K562 (cell line): Measurements from ENCODE around the gene CSNK1G1. TPM values are rescaled to one million over a fixed set of nuclear protein-coding genes. Genes with fewer than 3 reads are reported as not detected.

Source experiments
- ATAC-seq: fragments of 200-7000 bp; cut with Tn5 transposase; 3 replicates; pipeline ENCODE4 v1.9.1; 2020; ENCODE audit warnings: moderate library complexity
- BruUV-seq: library from RNA; stranded (reverse); fragments of 400-500 nt; replicated peaks from 2 replicates; lab custom pipeline; 2021; lab: Mats Ljungman, UMichigan
- CTCF ChIA-PET: fragments of 300-600 bp; formaldehyde crosslinking; extraction: SDS; loops from one replicate; lab custom pipeline; 2021; ENCODE audit warnings: low intra/inter-chr PET ratio; lab: Yijun Ruan, JAX
- POLR2A ChIA-PET: fragments of 300-600, 350-650 bp; sonication (Branson Sonifier 250); formaldehyde crosslinking; extraction: SDS; loops from one replicate; lab custom pipeline; 2021; ENCODE audit warnings: antibody characterized with exemption, inconsistent platforms; lab: Yijun Ruan, JAX
- DNase-seq, 4 experiments: peaks; one replicate each; pipeline versions ENCODE4 v3.0.0 to v3.0.0-alpha.2; 2011 to 2018; ENCODE audit warnings: low spot score in 3 of 4, mixed read lengths in 3 of 4; ENCODE audit errors: extremely low read depth in 1 of 4
- FAIRE-seq: peaks from 2 replicates; lab custom pipeline; 2011; peaks lifted over from hg19 to GRCh38; lab: Jason Lieb, UNC
- H2AFZ ChIP-seq: 2 replicates; pipeline ENCODE4 v1.6.0; 2011; ENCODE audit warnings: low read depth, low read length, control low read depth, inconsistent platforms
- H3K27ac ChIP-seq: fragments of 200-600 bp; 3 replicates; pipeline ENCODE4 v1.8.0; 2011; ENCODE audit warnings: low read depth, mild to moderate bottlenecking, control low read depth, inconsistent platforms, low read length, moderate library complexity, mixed read lengths; ENCODE audit errors: extremely low read depth
- H3K27me3 ChIP-seq, 2 experiments: fragments of 300-600 bp in 1 of 2; 2 replicates in 1 of 2; 3 replicates in 1 of 2; pipeline versions ENCODE4 v1.6.0 to v1.8.0; 2011; ENCODE audit warnings: inconsistent platforms in 2 of 2, low read length in 2 of 2, mild to moderate bottlenecking in 1 of 2, mixed read lengths in 1 of 2, moderate library complexity in 1 of 2; ENCODE audit not compliant: control insufficient read depth in 2 of 2, insufficient read depth in 2 of 2
- H3K36me3 ChIP-seq: fragments of 300-600 bp; 3 replicates; pipeline ENCODE4 v1.8.0; 2011; ENCODE audit warnings: mild to moderate bottlenecking, low read length, inconsistent platforms; ENCODE audit not compliant: control insufficient read depth, insufficient read depth
- H3K4me1 ChIP-seq, 2 experiments: fragments of 200-600 bp in 1 of 2; replicated peaks in 1 of 2; 2 replicates in 1 of 2; 3 replicates in 1 of 2; pipeline versions ENCODE4 v1.5.1 to v1.8.0; 2011; ENCODE audit warnings: inconsistent platforms in 2 of 2, low read length in 2 of 2, mild to moderate bottlenecking in 1 of 2, mixed read lengths in 1 of 2, moderate library complexity in 1 of 2; ENCODE audit not compliant: control insufficient read depth in 2 of 2, insufficient read depth in 2 of 2
- H3K4me2 ChIP-seq: 2 replicates; pipeline ENCODE4 v1.6.1; 2011; ENCODE audit warnings: low read length, control low read depth, inconsistent platforms, mixed read lengths; ENCODE audit not compliant: insufficient read depth
- H3K4me3 ChIP-seq: fragments of 200-600 bp; sonication (generic), shearing (Covaris generic); 2 replicates; pipeline ENCODE4 v1.5.1; 2016; ENCODE audit warnings: control low read depth, inconsistent platforms
- H3K79me2 ChIP-seq: fragments of 200-600 bp; 3 replicates; pipeline ENCODE4 v1.8.0; 2011; ENCODE audit warnings: low read length, inconsistent platforms; ENCODE audit not compliant: control insufficient read depth, insufficient read depth
- H3K9ac ChIP-seq, 2 experiments: 2 replicates each; pipeline versions ENCODE4 v1.6.0 to v1.6.1; 2011; ENCODE audit warnings: low read depth in 2 of 2, low read length in 2 of 2, control low read depth in 1 of 2, inconsistent platforms in 1 of 2, mild to moderate bottlenecking in 1 of 2, mixed read lengths in 1 of 2; ENCODE audit not compliant: insufficient read depth in 1 of 2
- H3K9me1 ChIP-seq: one replicate; pipeline ENCODE4 v1.6.0; 2011; ENCODE audit warnings: inconsistent platforms, mild to moderate bottlenecking, low read length, moderate library complexity; ENCODE audit not compliant: control insufficient read depth, insufficient read depth
- H3K9me3 ChIP-seq: replicated peaks from 2 replicates; pipeline ENCODE4 v1.5.1; 2011; ENCODE audit warnings: low read depth, low read length, inconsistent platforms; ENCODE audit not compliant: control insufficient read depth, insufficient read depth
- H4K20me1 ChIP-seq: replicated peaks from 2 replicates; pipeline ENCODE4 v1.6.1; 2011; ENCODE audit warnings: low read length, inconsistent platforms, mixed read lengths; ENCODE audit not compliant: control insufficient read depth, insufficient read depth
- BDP1 ChIP-seq: IDR thresholded peaks from 3 replicates; pipeline ENCODE4 v1.6.1; 2011; ENCODE audit not compliant: insufficient read length, insufficient read depth
- C11orf30 ChIP-seq: fragments of 450-650 bp; IDR thresholded peaks from 2 replicates; pipeline ENCODE4 v1.6.1; 2016; ENCODE audit warnings: low read depth, mild to moderate bottlenecking
- CEBPB ChIP-seq: fragments of 450-650 bp; IDR thresholded peaks from 2 replicates; pipeline ENCODE4 v1.6.1; 2016; ENCODE audit warnings: missing genetic modification characterization, missing compliant biosample characterization
- CHCHD3 ChIP-seq: fragments of 250-450 bp; sonication (Bioruptor Pico); IDR thresholded peaks from 2 replicates; pipeline ENCODE4 v2.1.2; 2022; ENCODE audit warnings: mild to moderate bottlenecking
- NRF1 ChIP-seq, 2 experiments: fragments of 450-650 bp; IDR thresholded peaks in 1 of 2; conservative IDR thresholded peaks in 1 of 2; 2 replicates each; pipeline ENCODE4 v1.6.1; 2014; ENCODE audit warnings: mild to moderate bottlenecking in 2 of 2
- RAD21 ChIP-seq, 2 experiments: fragments of 250-450 bp in 1 of 2; fragments of 450-650 bp in 1 of 2; sonication (Bioruptor Pico) in 1 of 2; formaldehyde crosslinking in 1 of 2; IDR thresholded peaks in 1 of 2; conservative IDR thresholded peaks in 1 of 2; 2 replicates each; pipeline versions ENCODE4 v1.4.0 to v1.8.0; 2020 to 2022; ENCODE audit warnings: mild to moderate bottlenecking in 2 of 2, moderate library complexity in 1 of 2
- ZNF316 ChIP-seq: fragments of 450-650 bp; IDR thresholded peaks from 2 replicates; pipeline ENCODE4 v1.6.1; 2016
- WGBS: fragments of 100-300 bp; shearing (Covaris generic); methylation state at CpG from one replicate; pipeline ENCODE4 v1.1.6; 2016; ENCODE audit warnings: low coverage, mixed read lengths; ENCODE audit not compliant: insufficient coverage; ENCODE audit errors: missing lambda C conversion rate; 5-methylcytosine and 5-hydroxymethylcytosine counted together
- in situ Hi-C: fragments of 300-500 bp; cut with MboI; formaldehyde crosslinking; loops from 4 replicates; pipeline ENCODE4 v1.15.0; 2018; ENCODE audit warnings: inconsistent platforms, mixed read lengths
- intact Hi-C: fragments of 100-400 bp; cut with micrococcal nuclease; formaldehyde crosslinking; loops from 2 replicates; pipeline ENCODE4 v1.14.2; 2022
- polyA plus RNA-seq, 8 experiments: library from polyadenylated mRNA; depleted of rRNA in 4 of 8; stranded (reverse) in 5 of 8; unstranded in 3 of 8; fragments of >200 nt; fragmentation: Nextera tagmentation in 2 of 8; fragmentation: Illumina TruSeq in 1 of 8; extraction: Ambion mirVana in 2 of 8; extraction: Trizol in 1 of 8; gene quantifications; 2 replicates each; pipeline versions ENCODE4 v1.2.1 to v1.2.3, GENCODE V29; 2011 to 2014; ENCODE audit warnings: inconsistent platforms in 1 of 8, missing spikeins in 1 of 8
- total RNA-seq, 7 experiments: library from RNA; depleted of rRNA in 6 of 7; stranded (reverse); fragments of >200 nt in 6 of 7; fragmentation: Illumina TruSeq in 2 of 7; extraction: Trizol in 2 of 7; gene quantifications; 2 replicates each; pipeline versions ENCODE4 v1.2.1 to v1.2.3, GENCODE V29; 2011 to 2021; ENCODE audit warnings: low replicate concordance in 1 of 7
- TF ChIP-seq, protein P1 (sequence below), 3 experiments: IDR thresholded peaks in 2 of 3; conservative IDR thresholded peaks in 1 of 3; 2 replicates each; pipeline ENCODE4 v1.5.1; 2011 to 2012; ENCODE audit warnings: low read length in 3 of 3, mild to moderate bottlenecking in 3 of 3, control low read depth in 2 of 3, improper control_type of control experiment in 1 of 3, inconsistent platforms in 1 of 3, low read depth in 1 of 3, mixed read lengths in 1 of 3, moderate library complexity in 1 of 3; ENCODE audit not compliant: insufficient read depth in 2 of 3
- TF ChIP-seq, protein P2 (sequence below): sonication (generic); IDR thresholded peaks from 2 replicates; pipeline ENCODE4 v1.6.1; 2016
- TF ChIP-seq, protein P3 (sequence below): fragments of 450-650 bp; formaldehyde crosslinking; conservative IDR thresholded peaks from 2 replicates; pipeline ENCODE4 v1.4.0; 2022; ENCODE audit warnings: mild to moderate bottlenecking, missing genetic modification characterization

CSNK1G1 gene
- total and polyA plus RNA-seq, 9 of the 15 experiments (the other 6 are each of a cell fraction or from before 2014, with no cell fraction given): 4.5 to 18.5 (median 9.5) TPM

DNA sequence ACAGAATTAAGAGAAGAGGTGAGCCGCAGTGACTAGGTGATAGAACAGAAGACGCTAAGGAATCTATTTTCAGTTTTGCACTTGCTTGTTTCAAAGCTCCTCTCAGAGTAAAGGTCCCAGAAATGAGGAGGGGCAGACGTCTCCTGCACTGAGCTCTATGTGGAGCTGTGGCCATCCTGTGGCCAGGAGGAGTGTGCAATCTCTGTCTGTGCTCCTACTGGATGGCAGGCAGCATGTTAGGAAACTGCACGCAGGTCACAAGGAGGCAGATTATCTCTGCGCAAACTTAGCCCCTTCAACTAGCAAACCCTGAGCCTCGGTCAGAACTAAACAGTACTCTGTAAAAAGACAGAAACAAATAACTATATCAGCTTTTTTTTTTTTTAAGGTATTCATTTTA lies 162.0 kb downstream of the CSNK1G1 start:
- 0 out of 4 replicates have a peak overlapping the region, but pooled peaks of 1 of the 2 experiments have one; percentile 24 for H3K9ac ChIP-seq
- peaks cover 9% of the 10 kb centered on the region; the same call in 1 of the 3 replicates for H3K36me3 ChIP-seq
- FAIRE-seq: peak; percentile 85
- no peaks in the 10 kb centered on the region; the same call in 1 of the 2 replicates for H4K20me1 ChIP-seq
- WGBS: 51% methylated on average over 6 of the region's 6 CpGs
- H3K27me3 ChIP-seq: no peaks in the 10 kb centered on the region
- no peak overlapping the region for H3K4me3 ChIP-seq
- TF ChIP-seq ZNF316: 0 out of 2 replicates have a peak, but pooled peaks have one; percentile 27
- no peak for TF ChIP-seq BDP1
- TF ChIP-seq, protein P1, sequence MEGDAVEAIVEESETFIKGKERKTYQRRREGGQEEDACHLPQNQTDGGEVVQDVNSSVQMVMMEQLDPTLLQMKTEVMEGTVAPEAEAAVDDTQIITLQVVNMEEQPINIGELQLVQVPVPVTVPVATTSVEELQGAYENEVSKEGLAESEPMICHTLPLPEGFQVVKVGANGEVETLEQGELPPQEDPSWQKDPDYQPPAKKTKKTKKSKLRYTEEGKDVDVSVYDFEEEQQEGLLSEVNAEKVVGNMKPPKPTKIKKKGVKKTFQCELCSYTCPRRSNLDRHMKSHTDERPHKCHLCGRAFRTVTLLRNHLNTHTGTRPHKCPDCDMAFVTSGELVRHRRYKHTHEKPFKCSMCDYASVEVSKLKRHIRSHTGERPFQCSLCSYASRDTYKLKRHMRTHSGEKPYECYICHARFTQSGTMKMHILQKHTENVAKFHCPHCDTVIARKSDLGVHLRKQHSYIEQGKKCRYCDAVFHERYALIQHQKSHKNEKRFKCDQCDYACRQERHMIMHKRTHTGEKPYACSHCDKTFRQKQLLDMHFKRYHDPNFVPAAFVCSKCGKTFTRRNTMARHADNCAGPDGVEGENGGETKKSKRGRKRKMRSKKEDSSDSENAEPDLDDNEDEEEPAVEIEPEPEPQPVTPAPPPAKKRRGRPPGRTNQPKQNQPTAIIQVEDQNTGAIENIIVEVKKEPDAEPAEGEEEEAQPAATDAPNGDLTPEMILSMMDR (IDR thresholded peaks at IDR 0.05 in 2 of 3, conservative IDR thresholded peaks at IDR 0.05 in 1 of 3; ENCODE audit: insufficient read depth in 2 of 3, low read depth in 1 of 3, low read length in 3 of 3): peak in 2 of 3 experiments; percentile 42 to 43; a peak in 4 of 6 replicates
- TF ChIP-seq C11orf30: peak; percentile 23; the same call in 1 of the 2 replicates
- 0 out of 4 replicates have a peak, but pooled peaks of 1 of the 2 experiments have one; percentile 9 for TF ChIP-seq NRF1 (conservative IDR thresholded peaks at IDR 0.05 in 1 of 2, IDR thresholded peaks at IDR 0.05 in 1 of 2)
- TF ChIP-seq, protein P2, sequence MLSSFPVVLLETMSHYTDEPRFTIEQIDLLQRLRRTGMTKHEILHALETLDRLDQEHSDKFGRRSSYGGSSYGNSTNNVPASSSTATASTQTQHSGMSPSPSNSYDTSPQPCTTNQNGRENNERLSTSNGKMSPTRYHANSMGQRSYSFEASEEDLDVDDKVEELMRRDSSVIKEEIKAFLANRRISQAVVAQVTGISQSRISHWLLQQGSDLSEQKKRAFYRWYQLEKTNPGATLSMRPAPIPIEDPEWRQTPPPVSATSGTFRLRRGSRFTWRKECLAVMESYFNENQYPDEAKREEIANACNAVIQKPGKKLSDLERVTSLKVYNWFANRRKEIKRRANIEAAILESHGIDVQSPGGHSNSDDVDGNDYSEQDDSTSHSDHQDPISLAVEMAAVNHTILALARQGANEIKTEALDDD: peak; percentile 59
- TF ChIP-seq CEBPB: 0 out of 2 replicates have a peak, but pooled peaks have one; percentile 20
- TF ChIP-seq, protein P3, sequence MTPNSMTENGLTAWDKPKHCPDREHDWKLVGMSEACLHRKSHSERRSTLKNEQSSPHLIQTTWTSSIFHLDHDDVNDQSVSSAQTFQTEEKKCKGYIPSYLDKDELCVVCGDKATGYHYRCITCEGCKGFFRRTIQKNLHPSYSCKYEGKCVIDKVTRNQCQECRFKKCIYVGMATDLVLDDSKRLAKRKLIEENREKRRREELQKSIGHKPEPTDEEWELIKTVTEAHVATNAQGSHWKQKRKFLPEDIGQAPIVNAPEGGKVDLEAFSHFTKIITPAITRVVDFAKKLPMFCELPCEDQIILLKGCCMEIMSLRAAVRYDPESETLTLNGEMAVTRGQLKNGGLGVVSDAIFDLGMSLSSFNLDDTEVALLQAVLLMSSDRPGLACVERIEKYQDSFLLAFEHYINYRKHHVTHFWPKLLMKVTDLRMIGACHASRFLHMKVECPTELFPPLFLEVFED (CRISPR knock-in tag): no peak
- TF ChIP-seq RAD21 (CRISPR knock-in tag; conservative IDR thresholded peaks at IDR 0.05 in 1 of 2, IDR thresholded peaks at IDR 0.05 in 1 of 2): peak in 1 of 2 experiments; percentile 21; a peak in 1 of 4 replicates
- TF ChIP-seq CHCHD3 (CRISPR knock-in tag): no peak
- peak in 3 of 4 experiments; percentile 22 to 48 (median 28) for DNase-seq
- H3K9me1 ChIP-seq: no peaks in the 10 kb centered on the region
- no peak overlapping the region for H3K27ac ChIP-seq
- no peak overlapping the region for H3K4me2 ChIP-seq
- CTCF ChIA-PET: no interaction called here
- BruUV-seq: no TSS peak
- H3K4me1 ChIP-seq: peaks cover 6 to 10% of the 10 kb centered on the region in 2 experiments; a peak in 4 of 5 replicates
- H2AFZ ChIP-seq: no peak overlapping the region
- in situ Hi-C loops (no loop called here), intact Hi-C loops (no loop called here)
- H3K9me3 ChIP-seq: no peaks in the 10 kb centered on the region; the same call in 1 of the 2 replicates
- peak; percentile 98 for ATAC-seq
- H3K79me2 ChIP-seq: no peaks in the 10 kb centered on the region
- POLR2A ChIA-PET: interaction anchor here (2.4 kb wide), 1 partner anchor 18 kb away, joined by 5 read pairs; no protein-coding TSS in a partner anchor
